Activated CD8-positive, alpha-beta T cell treated with anti-CD3 and anti-CD28 coated beads for 36 hours (primary cell): ENCODE results near the gene AGAP1. TPM values are rescaled to one million over a fixed set of nuclear protein-coding genes. Genes with fewer than 3 reads are reported as not detected.

ENCODE experiments used
- ATAC-seq: fragments of 200-7000 bp; cut with Tn5 transposase; one replicate; pipeline ENCODE4 v1.10.0; 2021; ENCODE audit warnings: mild to moderate bottlenecking, moderate library complexity
- CTCF ChIA-PET: fragments of 350-600 bp; sonication (Branson Sonifier 250); formaldehyde crosslinking; loops from one replicate; lab custom pipeline; 2021; ENCODE audit warnings: antibody characterized with exemption; lab: Charles Lee
- POLR2A ChIA-PET: fragments of 350-600 bp; sonication (Branson Sonifier 250); formaldehyde crosslinking; loops from one replicate; lab custom pipeline; 2021; ENCODE audit warnings: antibody characterized with exemption; lab: Charles Lee
- DNase-seq: peaks from one replicate; pipeline ENCODE4 v3.0.0-alpha.2; 2020
- H3K27ac Mint-ChIP-seq: one replicate; pipeline ENCODE4 v1.8.0; 2021; ENCODE audit warnings: mild to moderate bottlenecking, mixed read lengths
- H3K27me3 Mint-ChIP-seq: one replicate; pipeline ENCODE4 v1.8.0; 2021; ENCODE audit warnings: mixed read lengths
- H3K36me3 Mint-ChIP-seq: one replicate; pipeline ENCODE4 v1.8.0; 2021; ENCODE audit warnings: low read depth, mixed read lengths
- H3K4me1 Mint-ChIP-seq: one replicate; pipeline ENCODE4 v1.8.0; 2021; ENCODE audit warnings: low read depth, mixed read lengths
- H3K4me3 Mint-ChIP-seq: one replicate; pipeline ENCODE4 v1.8.0; 2021; ENCODE audit warnings: mild to moderate bottlenecking, moderate library complexity, mixed read lengths
- H3K9me3 Mint-ChIP-seq: one replicate; pipeline ENCODE4 v1.8.0; 2021; ENCODE audit warnings: mixed read lengths
- intact Hi-C: fragments of 100-400 bp; cut with micrococcal nuclease; formaldehyde crosslinking; loops from one replicate; pipeline ENCODE4 v1.10.0; 2022
- total RNA-seq, 2 experiments: library from RNA; stranded (reverse); gene quantifications; one replicate each; pipeline ENCODE4 v1.2.3, GENCODE V29; 2021
- TF ChIP-seq, protein P1 (sequence below): fragments of 200-600 bp; IDR thresholded peaks from one replicate; pipeline ENCODE4 v1.8.0; 2022; ENCODE audit warnings: antibody characterized with exemption, mild to moderate bottlenecking

The AGAP1 gene
- total RNA-seq, 2 experiments from 2014 or later = 2.5 to 2.9 TPM

DNA sequence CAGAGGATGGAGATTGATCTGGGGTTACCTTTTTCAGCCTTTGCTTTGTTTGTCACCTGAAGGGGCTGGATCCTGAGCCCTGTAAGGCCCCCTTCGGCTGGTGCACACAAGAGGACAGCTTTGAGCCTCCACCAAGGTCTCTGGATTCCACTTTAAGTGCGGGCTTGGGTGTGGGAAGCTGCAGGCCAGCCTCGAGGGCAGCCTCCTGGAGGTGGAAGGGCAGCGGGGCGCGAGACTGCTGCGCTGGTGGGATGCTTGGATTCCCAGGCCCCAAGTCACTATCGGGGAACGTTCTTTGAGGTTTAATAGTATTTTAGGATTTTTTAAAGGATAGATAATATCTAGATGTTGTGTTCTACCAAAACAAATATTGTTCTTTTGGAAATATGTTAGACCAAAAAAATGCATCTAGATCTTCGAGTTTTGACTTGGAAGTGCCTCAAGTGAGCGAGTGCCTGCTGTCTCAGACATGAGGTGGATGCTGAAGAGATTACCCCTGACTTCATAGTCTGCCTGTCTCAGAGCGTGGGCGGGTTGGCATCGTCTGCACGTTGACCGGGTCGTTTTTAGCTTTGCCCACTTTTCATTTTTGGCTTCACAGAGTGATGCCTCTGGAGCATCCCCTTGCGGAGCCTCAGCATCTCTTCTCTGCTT, 113.8 kb downstream of the AGAP1 start:
- ATAC-seq = no peak
- intact Hi-C loops = no loop called here

DNA sequence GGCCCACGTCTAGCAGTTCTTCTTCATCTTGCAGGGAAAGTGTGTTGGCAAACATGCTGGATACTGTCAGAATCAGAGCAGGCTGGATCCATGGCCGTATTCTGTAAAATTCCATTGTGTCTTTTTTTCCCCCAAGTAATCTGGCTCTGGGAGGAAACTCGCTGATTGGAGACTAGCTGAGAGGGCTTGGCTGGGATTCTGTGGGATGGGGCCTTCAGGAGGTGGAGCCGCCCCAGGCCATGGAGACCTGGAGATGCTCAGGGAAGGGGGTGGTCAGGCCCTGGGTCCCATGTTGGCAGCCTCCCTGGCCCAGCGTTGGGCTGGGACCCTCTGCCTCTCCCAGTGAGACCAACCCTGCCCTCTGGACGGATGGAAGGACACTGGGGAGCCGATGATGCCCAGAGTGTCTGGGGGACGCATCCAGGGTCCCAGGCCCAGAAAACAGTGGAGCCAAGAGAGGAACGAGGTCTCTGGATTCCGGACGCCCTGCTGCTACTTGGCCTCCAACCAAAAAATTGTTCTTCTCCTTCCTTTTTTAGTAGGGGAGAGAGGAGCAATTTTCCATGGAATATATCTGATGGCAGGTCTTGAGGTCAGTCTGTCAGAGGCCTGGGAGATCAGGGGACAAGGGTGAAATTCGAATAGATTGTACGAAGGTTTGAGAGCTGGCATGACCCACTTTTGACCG, 114.5 kb downstream of the AGAP1 start:
- ChIA-PET POLR2A (interaction anchor here (0.9 kb wide), 1 partner anchor 24 kb away, joined by 3 read pairs; no protein-coding TSS in a partner anchor), CTCF (no interaction called here)
- Mint-ChIP-seq H3K36me3 (peaks cover 4% of the 10 kb centered on the region), H3K27ac (no peak overlapping the region), H3K27me3 (peaks cover 5% of the 10 kb centered on the region), H3K9me3 (peaks cover 4% of the 10 kb centered on the region), H3K4me3 (no peak overlapping the region), H3K4me1 (no peaks in the 10 kb centered on the region)
- ATAC-seq = no peak
- no peak for DNase-seq
- intact Hi-C loops = no loop called here
- TF ChIP-seq, protein P1, sequence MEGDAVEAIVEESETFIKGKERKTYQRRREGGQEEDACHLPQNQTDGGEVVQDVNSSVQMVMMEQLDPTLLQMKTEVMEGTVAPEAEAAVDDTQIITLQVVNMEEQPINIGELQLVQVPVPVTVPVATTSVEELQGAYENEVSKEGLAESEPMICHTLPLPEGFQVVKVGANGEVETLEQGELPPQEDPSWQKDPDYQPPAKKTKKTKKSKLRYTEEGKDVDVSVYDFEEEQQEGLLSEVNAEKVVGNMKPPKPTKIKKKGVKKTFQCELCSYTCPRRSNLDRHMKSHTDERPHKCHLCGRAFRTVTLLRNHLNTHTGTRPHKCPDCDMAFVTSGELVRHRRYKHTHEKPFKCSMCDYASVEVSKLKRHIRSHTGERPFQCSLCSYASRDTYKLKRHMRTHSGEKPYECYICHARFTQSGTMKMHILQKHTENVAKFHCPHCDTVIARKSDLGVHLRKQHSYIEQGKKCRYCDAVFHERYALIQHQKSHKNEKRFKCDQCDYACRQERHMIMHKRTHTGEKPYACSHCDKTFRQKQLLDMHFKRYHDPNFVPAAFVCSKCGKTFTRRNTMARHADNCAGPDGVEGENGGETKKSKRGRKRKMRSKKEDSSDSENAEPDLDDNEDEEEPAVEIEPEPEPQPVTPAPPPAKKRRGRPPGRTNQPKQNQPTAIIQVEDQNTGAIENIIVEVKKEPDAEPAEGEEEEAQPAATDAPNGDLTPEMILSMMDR = no peak

More for the DNA sequence above, 113.8 kb downstream of the AGAP1 start:
- POLR2A ChIA-PET = no interaction called here
- Mint-ChIP-seq H3K9me3 (peaks cover 8% of the 10 kb centered on the region), H3K27ac (no peak overlapping the region), H3K27me3 (peaks cover 5% of the 10 kb centered on the region), H3K36me3 (peaks cover 7% of the 10 kb centered on the region), H3K4me1 (no peaks in the 10 kb centered on the region), H3K4me3 (no peak overlapping the region)
- DNase-seq = no peak
- CTCF ChIA-PET = no interaction called here
- TF ChIP-seq, protein P1 = no peak

DNA sequence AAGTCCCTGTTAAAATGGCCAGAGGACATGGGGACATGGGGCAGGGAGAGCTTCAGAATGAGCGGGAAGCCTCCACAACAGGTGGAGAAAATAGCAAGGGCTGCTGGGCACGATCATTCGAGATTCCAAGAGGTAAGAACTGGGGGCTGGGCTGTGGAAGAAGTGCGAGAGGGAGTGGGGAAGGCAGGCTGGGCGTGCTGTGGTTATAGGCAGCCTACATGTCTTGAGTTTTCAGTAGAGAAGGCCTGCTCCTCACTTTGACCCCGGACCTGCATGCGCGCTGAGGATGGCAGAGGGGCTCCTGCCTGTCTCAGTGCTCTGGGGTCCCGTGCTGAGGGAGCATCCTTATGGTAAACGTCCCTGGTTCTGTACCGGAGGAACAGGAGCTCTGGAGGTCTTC, 115.5 kb downstream of the AGAP1 start:
- CTCF ChIA-PET = interaction anchor here (0.6 kb wide), 1 partner anchor 14 kb away, joined by 3 read pairs; no protein-coding TSS in a partner anchor
- H3K4me3 Mint-ChIP-seq = no peak overlapping the region
- no peak for ATAC-seq
- no peaks in the 10 kb centered on the region for H3K9me3 Mint-ChIP-seq
- no peak overlapping the region for H3K27ac Mint-ChIP-seq
- no peak for DNase-seq
- H3K36me3 Mint-ChIP-seq = no peaks in the 10 kb centered on the region
- intact Hi-C loops = no loop called here
- peaks cover 7% of the 10 kb centered on the region for H3K27me3 Mint-ChIP-seq
- POLR2A ChIA-PET = interaction anchor here (0.8 kb wide), 1 partner anchor 35 kb away, joined by 3 read pairs; no protein-coding TSS in a partner anchor
- H3K4me1 Mint-ChIP-seq = no peaks in the 10 kb centered on the region
- TF ChIP-seq, protein P1 = no peak

DNA sequence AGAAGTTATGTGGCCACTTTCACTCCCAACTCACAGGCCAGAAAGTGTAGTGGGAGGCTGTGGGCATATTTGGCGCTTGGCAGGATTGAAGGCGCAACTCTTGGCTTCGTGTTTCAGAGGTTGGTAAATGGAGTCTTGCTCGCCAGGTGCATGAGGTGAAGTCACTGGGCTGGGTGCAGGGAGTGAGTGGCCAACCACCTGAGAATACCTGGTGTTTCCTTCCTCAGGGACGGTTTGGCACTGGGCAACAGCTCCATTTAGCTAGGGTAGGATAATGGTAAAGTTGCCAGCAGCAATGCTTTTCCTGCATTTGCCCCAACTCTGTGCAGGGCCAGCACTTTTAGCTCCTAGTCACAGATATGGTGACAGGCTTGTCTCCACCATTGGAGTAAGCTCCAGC, 115.9 kb downstream of the AGAP1 start:
- intact Hi-C loops = no loop called here

More for the DNA sequence above, 115.9 kb downstream of the AGAP1 start:
- POLR2A ChIA-PET = interaction anchor here (0.8 kb wide), 1 partner anchor 35 kb away, joined by 3 read pairs; no protein-coding TSS in a partner anchor
- no peak overlapping the region for H3K27ac Mint-ChIP-seq
- peaks cover 7% of the 10 kb centered on the region for H3K27me3 Mint-ChIP-seq
- no peaks in the 10 kb centered on the region for H3K36me3 Mint-ChIP-seq
- ATAC-seq (no peak), DNase-seq (no peak)
- H3K4me3 Mint-ChIP-seq = no peak overlapping the region
- TF ChIP-seq, protein P1 = no peak
- no peaks in the 10 kb centered on the region for H3K9me3 Mint-ChIP-seq
- H3K4me1 Mint-ChIP-seq = no peaks in the 10 kb centered on the region
- CTCF ChIA-PET = interaction anchor here (0.6 to 1.1 kb wide), 2 partner anchors 9 to 15 kb away, joined by 3 read pairs; no protein-coding TSS in a partner anchor
